IPS-NIHi7 (cell line): ENCODE measurements around the gene CSTB.

ENCODE experiments used
- DNase-seq: peaks from one replicate; pipeline ENCODE4 v3.0.0; 2012; ENCODE audit warnings: mixed read lengths; ENCODE audit errors: extremely low spot score

Gene CSTB

GRCh38 chr21:43767498-43767983, 8.6 kb downstream of the CSTB start:
- no peak for DNase-seq

GRCh38 chr21:43766734-43767497, 9.2 kb downstream of the CSTB start:
- no peak for DNase-seq

DNA sequence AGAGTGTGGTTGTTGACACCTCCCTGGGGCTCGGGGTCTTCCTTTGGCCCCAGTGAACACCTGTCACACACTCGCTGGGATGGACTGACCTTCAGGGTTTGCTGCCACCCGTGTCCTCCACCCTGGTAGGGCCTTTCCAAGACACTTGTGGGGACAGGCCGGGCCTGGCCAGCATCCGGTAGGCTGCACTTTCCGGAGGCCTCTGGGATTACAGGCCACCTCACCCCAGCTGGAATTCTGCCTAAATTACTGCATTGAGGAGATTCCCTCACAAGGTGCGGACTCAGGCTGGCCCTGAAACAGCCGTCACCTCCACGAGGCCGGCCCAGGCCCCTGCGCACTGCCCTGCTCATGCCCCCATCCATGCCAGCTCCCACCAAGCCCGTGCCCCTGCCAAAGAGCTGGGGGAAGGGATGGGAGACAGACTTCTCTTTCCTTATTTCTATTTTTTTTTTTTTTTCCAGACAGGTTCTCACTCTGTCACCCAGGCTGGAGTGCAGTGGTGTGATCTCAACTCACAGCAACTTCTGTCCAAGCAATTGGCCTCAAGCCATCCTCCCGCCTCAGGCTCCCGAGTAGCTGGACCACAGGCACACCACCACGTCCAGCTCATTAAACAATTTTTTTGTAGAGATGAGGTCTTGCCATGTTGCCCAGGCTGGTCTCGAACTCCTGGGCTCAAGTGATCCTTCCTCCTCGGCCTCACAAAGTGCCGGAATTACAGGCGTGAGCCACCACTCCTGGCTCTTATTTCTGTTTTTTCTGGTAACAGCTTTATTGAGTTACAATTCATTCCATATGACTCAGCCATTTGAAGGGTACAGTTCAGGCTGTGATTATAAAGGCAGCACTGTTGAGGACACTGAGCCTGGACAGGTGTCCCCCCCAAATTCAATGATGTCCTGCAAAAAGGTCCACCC, 11.3 kb downstream of the CSTB start:
- no peak for DNase-seq

- no peak for DNase-seq
Measured at GRCh38 chr21:43763901-43764523, 12.1 kb downstream of the CSTB start.

- DNase-seq = no peak
Measured at GRCh38 chr21:43762303-43763128, 13.6 kb downstream of the CSTB start.

DNA sequence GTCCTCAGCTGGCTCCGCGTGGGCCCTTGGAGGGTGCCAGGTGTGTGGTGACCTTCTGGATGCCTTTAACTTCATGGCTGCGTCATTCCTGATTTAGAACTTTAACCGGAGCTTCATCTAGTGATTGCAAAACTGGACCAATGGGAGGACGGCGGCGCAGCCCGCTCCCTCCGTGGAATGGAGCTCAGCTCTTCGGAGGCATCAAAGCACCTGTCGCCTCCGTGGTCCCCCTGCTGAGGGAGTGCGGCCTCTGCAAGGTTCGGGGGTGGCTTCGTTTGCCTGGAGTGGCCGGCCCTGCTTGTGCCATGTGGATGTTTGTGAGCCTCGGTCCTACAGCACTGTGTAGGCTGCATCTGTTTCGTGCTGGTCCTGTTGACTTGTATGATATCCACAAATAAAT, 14.2 kb downstream of the CSTB start:
- DNase-seq = no peak

- no peak for DNase-seq
Measured at GRCh38 chr21:43760391-43760958, 15.6 kb downstream of the CSTB start.

DNA sequence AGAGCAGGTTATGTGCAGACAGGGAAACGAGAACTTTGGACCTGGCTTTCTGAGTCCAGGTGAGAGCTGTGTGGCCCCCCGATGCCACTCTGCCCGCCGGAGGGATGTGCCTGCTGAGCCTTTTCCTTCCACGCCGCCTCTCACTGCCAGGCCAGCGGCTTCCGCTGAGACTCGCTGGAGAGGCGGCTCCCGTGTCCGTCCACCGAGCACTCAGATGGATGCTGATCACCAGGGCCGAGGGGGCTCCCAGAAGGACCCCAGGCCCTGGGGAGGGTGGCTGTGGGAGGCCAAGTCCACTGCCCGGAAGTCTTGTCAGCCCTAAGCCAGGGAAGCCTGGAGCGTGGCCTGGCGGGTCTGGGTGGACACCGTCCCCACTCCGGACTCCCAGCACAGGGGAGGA, 16.5 kb downstream of the CSTB start:
- DNase-seq = no peak

- no peak for DNase-seq
Measured at GRCh38 chr21:43758811-43759210, 17.3 kb downstream of the CSTB start.

DNA sequence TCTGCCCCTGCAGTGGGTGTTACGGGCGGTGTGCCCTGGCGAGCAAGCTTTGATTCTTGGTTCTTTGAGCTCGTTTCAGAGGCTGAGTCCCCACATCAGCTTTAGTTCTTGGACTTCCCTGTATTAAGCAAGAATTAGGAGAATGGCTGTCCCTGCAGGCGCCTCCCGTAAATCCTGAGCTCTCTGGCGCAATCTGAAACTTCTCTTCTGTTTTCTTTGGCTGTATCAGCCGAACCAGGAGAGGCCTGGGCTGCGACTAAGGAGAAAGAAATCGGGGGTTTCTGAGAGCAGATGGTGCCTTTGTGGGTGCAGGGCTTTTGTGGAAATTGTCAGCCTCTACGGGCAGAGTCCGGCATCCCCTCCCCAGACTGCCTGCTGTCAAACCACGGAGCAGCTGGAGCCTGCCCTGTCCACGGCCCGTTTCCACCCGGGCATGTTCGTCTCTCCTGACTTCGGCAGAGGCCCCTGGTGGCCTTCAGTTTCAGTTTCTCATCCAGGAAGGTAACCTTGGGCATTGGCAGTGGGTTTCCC, 17.9 kb downstream of the CSTB start:
- DNase-seq = no peak

DNA sequence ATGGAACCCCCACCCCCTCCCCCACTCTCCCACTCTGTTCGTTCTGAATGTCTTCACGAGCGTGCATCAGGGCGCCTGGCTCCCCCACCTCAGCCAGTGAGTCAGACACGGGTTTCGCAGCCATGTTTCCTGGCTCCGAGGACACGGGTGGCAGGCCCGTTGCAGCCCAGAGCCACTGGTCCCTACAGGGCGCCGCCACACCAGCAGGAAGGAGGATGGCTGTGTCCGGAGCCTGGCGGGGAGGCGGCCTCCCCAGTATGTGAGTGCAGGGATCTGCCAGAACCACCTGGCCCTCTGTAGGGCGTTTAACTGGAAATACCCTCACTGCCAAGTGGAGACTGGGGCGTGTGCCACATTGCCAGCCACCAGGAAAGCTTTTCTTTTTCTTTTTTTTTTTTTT, 18.5 kb downstream of the CSTB start:
- no peak for DNase-seq

- DNase-seq = no peak
Measured at GRCh38 chr21:43755820-43756594, 20.1 kb downstream of the CSTB start.

- DNase-seq = no peak
Measured at GRCh38 chr21:43754948-43755781, 20.9 kb downstream of the CSTB start.

DNA sequence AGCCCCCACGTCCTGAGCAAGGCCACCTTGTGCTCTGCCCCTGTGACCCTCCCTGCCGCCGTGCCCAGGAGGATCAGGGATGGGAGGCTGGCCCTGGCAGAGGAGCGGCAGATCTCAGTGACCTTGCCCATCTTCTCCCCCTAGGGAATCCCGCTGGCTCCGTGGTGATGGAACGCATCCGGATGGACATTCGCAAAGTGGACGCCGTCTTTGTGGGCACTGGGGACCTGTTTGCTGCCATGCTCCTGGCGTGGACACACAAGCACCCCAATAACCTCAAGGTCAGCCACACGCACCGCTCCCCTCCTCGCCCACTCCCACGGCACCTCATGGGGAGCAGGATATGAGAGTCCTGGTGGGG, 22.7 kb downstream of the CSTB start:
- no peak for DNase-seq

GRCh38 chr21:43752758-43753438, 23.2 kb downstream of the CSTB start:
- no peak for DNase-seq

- DNase-seq = no peak
Measured at GRCh38 chr21:43751955-43752591, 24.0 kb downstream of the CSTB start.

- DNase-seq = no peak
Measured at GRCh38 chr21:43750339-43751033, 25.6 kb downstream of the CSTB start.
